Esophagus muscularis mucosa (tissue), 3 donors: ENCODE measurements around the gene ATP5PB.

ENCODE experiments used
- CTCF ChIP-seq, 3 experiments: fragments of 200-600 bp in 2 of 3; fragments of 450-650 bp in 1 of 3; sonication (generic) in 2 of 3; IDR thresholded peaks; one replicate each; pipeline ENCODE4 v1.5.1; 2017 to 2019; ENCODE audit warnings: antibody characterized with exemption in 3 of 3, mild to moderate bottlenecking in 2 of 3, moderate library complexity in 1 of 3
- POLR2A ChIP-seq: fragments of 450-650 bp; IDR thresholded peaks from one replicate; pipeline ENCODE4 v1.6.1; 2017; ENCODE audit warnings: antibody characterized with exemption, moderate library complexity, mild to moderate bottlenecking, low read depth

GRCh38 chr1:111452581-111452980 lies 3.3 kb downstream of the ATP5PB start:
- no peak for TF ChIP-seq CTCF (IDR thresholded peaks at IDR 0.05)
- no peak for TF ChIP-seq POLR2A
